ENCODE measurements around the gene ILDR1.
"Not testable (repeated sequence)": the region's sequence is repeated elsewhere in the genome, so short reads cannot be mapped to it uniquely, and the experiment has no call there.

The ILDR1 gene

DNA sequence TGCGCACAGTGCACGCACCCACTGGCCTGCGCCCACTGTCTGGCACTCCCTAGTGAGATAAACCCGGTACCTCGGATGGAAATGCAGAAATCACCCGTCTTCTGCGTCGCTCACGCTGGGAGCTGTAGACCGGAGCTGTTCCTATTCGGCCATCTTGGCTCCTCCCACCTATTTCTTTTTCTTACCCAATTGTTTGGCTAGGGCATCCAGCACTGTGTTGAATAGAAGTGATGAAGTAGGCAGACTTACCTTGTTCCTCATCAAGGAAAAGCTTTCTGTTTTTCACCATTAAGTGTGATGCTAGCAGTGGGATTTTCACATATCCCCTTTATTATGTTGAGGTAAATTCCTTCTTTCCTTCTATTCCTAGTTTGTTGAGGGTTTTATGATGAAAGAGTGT lies 25.7 kb upstream of the ILDR1 start:
- H3K9me3 ChIP-seq (ENCODE audit: control insufficient read depth, low read depth, low read length); H3K27me3 ChIP-seq (ENCODE audit: control insufficient read depth, insufficient read depth, low read length); H3K27ac ChIP-seq (ENCODE audit: low read length); H3K9ac ChIP-seq (ENCODE audit: low read length); H3K4me1 ChIP-seq (ENCODE audit: control insufficient read depth, low read depth, low read length); H3K4me3 ChIP-seq (ENCODE audit: low read length); H3K36me3 ChIP-seq (ENCODE audit: control insufficient read depth, low read depth, low read length): not testable (repeated sequence)

DNA sequence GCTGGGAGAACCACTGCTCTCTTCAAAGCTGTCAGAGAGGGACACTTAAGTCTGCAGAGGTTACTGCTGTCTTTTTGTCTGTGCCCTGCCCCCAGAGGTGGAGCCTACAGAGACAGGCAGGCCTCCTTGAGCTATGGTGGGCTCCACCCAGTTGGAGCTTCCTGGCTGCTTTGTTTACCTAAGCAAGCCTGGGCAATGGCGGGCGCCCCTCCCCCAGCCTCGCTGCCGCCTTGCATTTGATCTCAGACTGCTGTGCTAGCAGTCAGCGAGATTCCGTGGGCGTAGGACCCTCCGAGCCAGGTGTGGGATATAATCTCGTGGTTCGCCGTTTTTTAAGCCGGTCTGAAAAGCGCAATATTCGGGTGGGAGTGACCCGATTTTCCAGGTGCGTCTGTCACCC lies 25.2 kb upstream of the ILDR1 start:
- H3K4me3 ChIP-seq (ENCODE audit: low read length); H3K27ac ChIP-seq (ENCODE audit: low read length); H3K9ac ChIP-seq (ENCODE audit: low read length); H3K27me3 ChIP-seq (ENCODE audit: control insufficient read depth, insufficient read depth, low read length); H3K4me1 ChIP-seq (ENCODE audit: control insufficient read depth, low read depth, low read length); H3K36me3 ChIP-seq (ENCODE audit: control insufficient read depth, low read depth, low read length); H3K9me3 ChIP-seq (ENCODE audit: control insufficient read depth, low read depth, low read length): not testable (repeated sequence)

DNA sequence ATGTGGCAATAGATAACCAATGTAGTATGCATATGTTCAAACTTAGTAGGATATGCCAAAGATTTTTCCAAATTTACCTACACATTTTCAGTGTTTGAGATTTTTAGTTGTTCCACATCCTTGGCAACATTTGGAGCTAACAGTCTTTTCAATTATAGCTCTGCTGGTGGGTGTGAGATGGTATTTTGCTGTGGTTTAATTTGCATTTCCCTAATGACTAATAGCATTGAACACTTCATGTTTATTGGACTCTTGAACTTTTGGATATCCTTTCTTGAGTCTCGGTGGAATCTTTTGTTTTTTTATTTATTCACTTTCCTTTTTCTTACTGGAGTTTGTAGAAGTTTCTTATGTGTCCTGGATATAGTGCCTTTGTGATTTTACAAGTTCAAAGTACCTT lies 11.0 kb upstream of the ILDR1 start:
- Histone ChIP-seq H3K36me3 (ENCODE audit: control insufficient read depth, low read depth, low read length) (no peaks in the 10 kb centered on the region), H3K4me1 (ENCODE audit: control insufficient read depth, low read depth, low read length) (no peaks in the 10 kb centered on the region), H3K4me3 (ENCODE audit: low read length) (no peak overlapping the region), H3K9me3 (ENCODE audit: control insufficient read depth, low read depth, low read length) (peaks cover 13% of the 10 kb centered on the region), H3K9ac (ENCODE audit: low read length) (no peak overlapping the region), H3K27me3 (ENCODE audit: control insufficient read depth, insufficient read depth, low read length) (no peaks in the 10 kb centered on the region), H3K27ac (ENCODE audit: low read length) (no peak overlapping the region)

DNA sequence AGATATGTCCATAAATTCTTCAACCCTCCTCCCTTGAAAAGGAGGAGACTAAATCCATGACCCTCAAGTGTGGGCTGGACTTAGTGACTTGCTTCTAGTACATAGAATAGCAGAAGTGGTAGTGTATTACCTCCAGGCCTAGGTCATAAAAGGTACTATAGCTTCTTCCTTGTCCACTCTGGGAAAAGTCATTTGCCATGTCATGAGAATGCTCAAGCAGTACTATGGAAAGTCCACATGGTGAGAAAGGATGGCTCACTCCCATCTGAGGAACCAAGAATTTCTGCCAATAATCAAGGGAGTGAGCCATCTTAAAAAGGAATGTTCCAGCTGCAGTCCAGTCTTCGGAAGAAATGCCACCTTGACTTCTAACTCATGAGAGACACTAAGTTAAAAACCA lies 10.5 kb upstream of the ILDR1 start:
- Histone ChIP-seq H3K27ac (ENCODE audit: low read length) (no peak overlapping the region), H3K4me1 (ENCODE audit: control insufficient read depth, low read depth, low read length) (no peaks in the 10 kb centered on the region), H3K9me3 (ENCODE audit: control insufficient read depth, low read depth, low read length) (peaks cover 13% of the 10 kb centered on the region), H3K9ac (ENCODE audit: low read length) (no peak overlapping the region), H3K27me3 (ENCODE audit: control insufficient read depth, insufficient read depth, low read length) (no peaks in the 10 kb centered on the region), H3K4me3 (ENCODE audit: low read length) (no peak overlapping the region), H3K36me3 (ENCODE audit: control insufficient read depth, low read depth, low read length) (no peaks in the 10 kb centered on the region)

DNA sequence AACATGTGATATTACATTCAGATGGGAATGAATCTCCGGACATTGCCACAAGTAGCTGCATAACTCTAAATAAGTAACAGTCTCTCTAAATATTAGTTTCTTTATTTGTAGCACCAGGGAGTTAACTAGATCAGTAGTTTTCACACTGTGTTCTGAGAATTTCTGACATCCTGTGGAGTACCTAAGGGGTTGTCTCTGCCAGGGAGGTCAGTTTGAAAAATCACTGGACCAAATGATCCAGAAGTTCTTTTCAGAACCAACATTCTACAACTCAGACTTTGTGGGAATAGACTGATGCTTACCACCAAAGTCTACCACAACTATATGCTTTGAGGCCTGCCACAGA lies 9.0 kb upstream of the ILDR1 start:
- no peak overlapping the region for H3K27ac ChIP-seq (ENCODE audit: low read length)
- H3K9ac ChIP-seq (ENCODE audit: low read length), result no peak overlapping the region

DNA sequence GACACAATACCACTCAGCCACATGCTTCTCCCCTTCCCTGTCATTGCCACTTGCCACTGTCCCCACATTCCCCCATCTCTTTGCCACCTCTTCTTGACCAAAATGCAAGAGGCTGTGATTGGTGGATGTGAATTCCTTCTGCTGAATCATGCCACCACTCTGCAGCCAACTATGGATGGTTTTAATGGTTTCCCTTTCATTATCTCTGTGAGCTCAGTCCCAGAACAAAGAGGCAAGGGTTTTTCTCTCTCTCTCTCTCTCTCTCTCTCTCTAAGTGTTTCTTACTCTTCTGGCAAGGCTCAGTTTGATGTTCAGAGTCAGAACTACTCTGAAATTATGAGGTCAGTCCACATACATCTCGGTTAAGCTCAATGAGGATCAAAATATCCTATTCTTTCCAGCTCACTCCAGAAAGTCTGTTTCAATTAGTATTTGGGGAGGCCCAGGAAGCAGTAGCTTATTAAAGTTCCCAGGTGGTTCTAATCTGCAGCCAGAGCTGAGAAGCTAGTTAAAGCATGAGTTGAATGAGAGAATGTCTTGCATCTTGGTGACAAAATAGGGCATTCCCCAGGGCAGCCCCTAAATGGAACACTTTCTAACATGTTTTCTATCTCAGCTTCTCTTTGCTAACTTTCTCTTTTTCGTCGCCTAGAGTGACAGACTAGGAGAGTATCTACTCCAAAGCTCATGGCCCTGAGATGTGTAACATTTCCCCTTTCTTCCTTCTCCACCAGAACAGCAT lies 8.5 kb upstream of the ILDR1 start:
- Histone ChIP-seq H3K9ac (ENCODE audit: low read length) (no peak overlapping the region), H3K9me3 (ENCODE audit: control insufficient read depth, low read depth, low read length) (no peaks in the 10 kb centered on the region), H3K27ac (ENCODE audit: low read length) (no peak overlapping the region), H3K27me3 (ENCODE audit: control insufficient read depth, insufficient read depth, low read length) (no peaks in the 10 kb centered on the region), H3K36me3 (ENCODE audit: control insufficient read depth, low read depth, low read length) (no peaks in the 10 kb centered on the region), H3K4me1 (ENCODE audit: control insufficient read depth, low read depth, low read length) (no peaks in the 10 kb centered on the region), H3K4me3 (ENCODE audit: low read length) (no peak overlapping the region)

More for the DNA sequence above, 9.0 kb upstream of the ILDR1 start:
- Histone ChIP-seq H3K4me1 (ENCODE audit: control insufficient read depth, low read depth, low read length) (no peaks in the 10 kb centered on the region), H3K9me3 (ENCODE audit: control insufficient read depth, low read depth, low read length) (peaks cover 2% of the 10 kb centered on the region), H3K36me3 (ENCODE audit: control insufficient read depth, low read depth, low read length) (no peaks in the 10 kb centered on the region), H3K27me3 (ENCODE audit: control insufficient read depth, insufficient read depth, low read length) (no peaks in the 10 kb centered on the region), H3K4me3 (ENCODE audit: low read length) (no peak overlapping the region)

DNA sequence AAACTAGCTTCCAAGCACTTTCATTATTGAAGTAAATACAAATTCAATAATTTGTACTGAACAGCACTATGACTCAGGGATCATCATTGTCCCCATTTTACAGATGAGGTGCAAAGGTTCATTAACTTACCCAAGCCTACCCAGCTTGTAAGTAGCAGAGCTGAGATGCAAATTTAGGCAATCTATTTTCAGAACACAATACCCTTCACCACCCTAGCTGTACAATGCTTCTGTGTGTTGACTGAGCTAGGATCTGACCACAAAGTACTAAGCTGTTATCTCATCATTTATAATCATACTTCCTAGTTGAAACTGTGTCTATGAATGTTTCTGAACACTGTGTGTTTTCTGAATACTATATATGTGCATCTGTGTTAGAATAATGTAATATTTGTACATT lies 3.2 kb upstream of the ILDR1 start:
- Histone ChIP-seq H3K4me1 (ENCODE audit: control insufficient read depth, low read depth, low read length) (peaks cover 5% of the 10 kb centered on the region), H3K9me3 (ENCODE audit: control insufficient read depth, low read depth, low read length) (no peaks in the 10 kb centered on the region), H3K27ac (ENCODE audit: low read length) (no peak overlapping the region), H3K4me3 (ENCODE audit: low read length) (no peak overlapping the region), H3K27me3 (ENCODE audit: control insufficient read depth, insufficient read depth, low read length) (peaks cover 7% of the 10 kb centered on the region), H3K9ac (ENCODE audit: low read length) (no peak overlapping the region), H3K36me3 (ENCODE audit: control insufficient read depth, low read depth, low read length) (no peaks in the 10 kb centered on the region)

DNA sequence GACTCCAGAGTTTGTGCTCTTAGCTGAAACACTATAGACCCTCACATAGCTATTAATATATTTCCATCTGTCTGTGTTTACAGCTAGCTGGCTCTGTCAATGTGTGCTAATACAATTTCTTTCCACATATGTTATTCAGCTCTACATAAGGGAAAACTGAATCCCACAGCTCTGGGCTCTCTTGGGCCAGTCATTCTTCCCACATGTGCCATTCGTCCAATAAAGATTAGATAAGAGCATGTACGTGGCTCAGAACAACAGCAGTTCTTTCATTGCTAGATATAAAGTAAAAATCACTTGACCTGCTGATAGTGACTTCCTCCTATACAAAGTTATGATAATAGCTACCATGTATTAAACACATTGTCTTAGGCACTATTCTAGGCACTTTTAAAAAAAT lies 2.8 kb upstream of the ILDR1 start:
- peaks cover 7% of the 10 kb centered on the region for H3K27me3 ChIP-seq (ENCODE audit: control insufficient read depth, insufficient read depth, low read length)
- H3K36me3 ChIP-seq (ENCODE audit: control insufficient read depth, low read depth, low read length), result no peaks in the 10 kb centered on the region
- H3K9ac ChIP-seq (ENCODE audit: low read length), result no peak overlapping the region
- no peak overlapping the region for H3K27ac ChIP-seq (ENCODE audit: low read length)
- H3K9me3 ChIP-seq (ENCODE audit: control insufficient read depth, low read depth, low read length), result no peaks in the 10 kb centered on the region
- no peak overlapping the region for H3K4me3 ChIP-seq (ENCODE audit: low read length)
- H3K4me1 ChIP-seq (ENCODE audit: control insufficient read depth, low read depth, low read length), result peaks cover 5% of the 10 kb centered on the region

DNA sequence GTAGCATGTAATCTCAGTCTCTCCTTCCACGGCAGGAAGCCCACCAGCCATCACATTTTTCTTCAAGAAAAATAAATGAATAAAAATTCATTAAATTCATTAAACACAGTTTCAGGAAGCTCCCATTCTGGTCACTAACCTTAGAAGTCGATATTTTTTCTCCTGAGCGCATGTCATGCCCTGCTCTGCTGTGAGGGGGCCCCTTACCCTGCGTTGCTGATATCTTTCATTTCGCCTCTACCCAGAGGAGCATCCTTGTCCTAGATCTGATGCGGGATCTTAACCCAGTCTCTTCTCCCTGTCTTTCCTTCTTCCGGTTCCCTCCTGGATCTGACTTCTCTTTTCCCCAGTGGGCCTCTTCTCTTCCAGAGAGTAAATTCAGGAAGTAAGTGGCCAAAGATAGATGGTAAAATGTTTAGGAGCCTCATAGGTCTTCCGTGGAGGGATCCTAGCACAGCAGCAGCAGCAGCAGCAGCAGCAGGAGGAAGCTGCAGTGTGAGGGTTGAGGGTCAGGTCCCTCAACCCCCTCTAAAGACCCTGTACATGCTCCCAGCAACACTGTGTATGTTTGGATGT lies 1.4 kb upstream of the ILDR1 start:
- Histone ChIP-seq H3K36me3 (ENCODE audit: control insufficient read depth, low read depth, low read length) (no peaks in the 10 kb centered on the region), H3K4me1 (ENCODE audit: control insufficient read depth, low read depth, low read length) (peaks cover 5% of the 10 kb centered on the region), H3K27ac (ENCODE audit: low read length) (no peak overlapping the region), H3K4me3 (ENCODE audit: low read length) (no peak overlapping the region), H3K9ac (ENCODE audit: low read length) (no peak overlapping the region), H3K27me3 (ENCODE audit: control insufficient read depth, insufficient read depth, low read length) (peaks cover 7% of the 10 kb centered on the region), H3K9me3 (ENCODE audit: control insufficient read depth, low read depth, low read length) (no peaks in the 10 kb centered on the region)

DNA sequence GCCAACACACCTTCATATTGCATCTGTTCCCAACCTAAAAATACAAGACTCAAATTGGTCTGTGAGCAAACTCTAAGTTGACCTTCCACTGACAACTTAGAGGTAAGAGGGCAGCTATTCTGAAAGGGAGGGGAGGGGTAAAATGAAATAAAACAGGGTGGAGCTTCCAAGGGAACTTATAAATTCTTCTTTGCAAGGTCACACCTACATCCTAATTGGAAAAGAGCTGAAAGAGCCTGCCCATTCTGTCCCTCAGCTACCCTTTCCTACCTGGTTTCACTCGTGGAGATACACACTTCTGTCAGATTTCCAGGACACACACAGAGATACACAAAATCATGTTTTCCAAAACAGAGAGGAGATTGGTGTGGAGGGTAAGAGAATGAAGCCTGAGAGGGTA lies 1.0 kb downstream of the ILDR1 start:
- Histone ChIP-seq H3K4me3 (ENCODE audit: low read length) (peak overlapping the region; percentile 66), H3K9ac (ENCODE audit: low read length) (no peak overlapping the region), H3K4me1 (ENCODE audit: control insufficient read depth, low read depth, low read length) (peaks cover 5% of the 10 kb centered on the region), H3K36me3 (ENCODE audit: control insufficient read depth, low read depth, low read length) (no peaks in the 10 kb centered on the region), H3K9me3 (ENCODE audit: control insufficient read depth, low read depth, low read length) (no peaks in the 10 kb centered on the region), H3K27me3 (ENCODE audit: control insufficient read depth, insufficient read depth, low read length) (peaks cover 7% of the 10 kb centered on the region), H3K27ac (ENCODE audit: low read length) (no peak overlapping the region)

DNA sequence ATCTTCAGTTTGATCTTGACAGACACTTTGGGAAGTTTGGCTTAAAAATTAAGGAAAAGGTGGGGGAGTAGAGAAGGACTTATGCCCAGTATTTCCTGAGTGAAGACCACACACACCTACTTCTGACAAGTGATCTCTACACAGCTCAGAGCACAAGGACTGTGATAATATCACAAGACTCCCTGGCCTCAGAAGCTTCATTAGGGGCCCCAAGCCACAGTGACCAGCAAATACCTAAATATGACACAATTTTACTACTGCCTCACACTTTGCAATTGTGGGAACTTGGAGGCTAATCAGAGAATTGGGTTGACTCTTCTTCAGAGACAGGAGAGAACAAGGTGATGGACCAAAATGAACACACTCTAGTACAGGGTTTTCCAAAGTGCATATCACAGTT lies 2.6 kb downstream of the ILDR1 start:
- Histone ChIP-seq H3K9ac (ENCODE audit: low read length) (no peak overlapping the region), H3K4me1 (ENCODE audit: control insufficient read depth, low read depth, low read length) (peaks cover 5% of the 10 kb centered on the region), H3K4me3 (ENCODE audit: low read length) (no peak overlapping the region), H3K36me3 (ENCODE audit: control insufficient read depth, low read depth, low read length) (no peaks in the 10 kb centered on the region), H3K27ac (ENCODE audit: low read length) (no peak overlapping the region), H3K9me3 (ENCODE audit: control insufficient read depth, low read depth, low read length) (no peaks in the 10 kb centered on the region), H3K27me3 (ENCODE audit: control insufficient read depth, insufficient read depth, low read length) (peaks cover 7% of the 10 kb centered on the region)

DNA sequence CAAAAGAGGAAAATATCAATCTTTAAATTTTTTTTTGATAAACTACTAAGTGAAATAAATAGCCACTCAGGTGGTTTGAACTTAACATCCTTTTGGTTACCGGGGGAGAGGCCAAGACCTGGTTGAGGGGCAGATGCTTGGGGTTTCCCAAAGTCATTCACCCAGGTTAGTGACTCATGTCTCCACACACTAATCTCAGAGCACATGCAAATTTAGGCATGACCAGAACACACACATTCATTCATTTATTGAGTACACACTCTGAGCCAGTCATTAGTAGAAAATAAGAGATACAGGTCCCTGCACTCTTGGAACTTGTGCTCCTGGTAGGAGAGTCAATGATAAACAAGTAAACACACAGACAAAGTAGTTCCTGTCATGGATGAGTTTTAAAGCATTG lies 7.3 kb downstream of the ILDR1 start:
- no peak overlapping the region for H3K9ac ChIP-seq (ENCODE audit: low read length)
- no peaks in the 10 kb centered on the region for H3K9me3 ChIP-seq (ENCODE audit: control insufficient read depth, low read depth, low read length)
- H3K4me1 ChIP-seq (ENCODE audit: control insufficient read depth, low read depth, low read length), result no peaks in the 10 kb centered on the region
- no peaks in the 10 kb centered on the region for H3K36me3 ChIP-seq (ENCODE audit: control insufficient read depth, low read depth, low read length)
- H3K4me3 ChIP-seq (ENCODE audit: low read length), result no peak overlapping the region
- no peaks in the 10 kb centered on the region for H3K27me3 ChIP-seq (ENCODE audit: control insufficient read depth, insufficient read depth, low read length)
- no peak overlapping the region for H3K27ac ChIP-seq (ENCODE audit: low read length)

All from iPS-18a (cell line).